Right lobe of liver (tissue), 4 donors: ENCODE results near the gene SLC12A9.

ENCODE experiments used
- POLR2A ChIP-seq: fragments of 450-650 bp; IDR thresholded peaks from one replicate; pipeline ENCODE4 v1.6.1; 2017; ENCODE audit warnings: antibody characterized with exemption, mild to moderate bottlenecking
- TF ChIP-seq, protein P1 (sequence below), 4 donors: fragments of 200-600 bp in 3 of 4; fragments of 450-650 bp in 1 of 4; IDR thresholded peaks; one replicate each; pipeline versions ENCODE4 v1.5.1 to v1.8.0; 2016 to 2022; ENCODE audit warnings: antibody characterized with exemption in 4 of 4, mild to moderate bottlenecking in 2 of 4
- donor health status: DM: no; HTN: no; CAD: no.
- donor health status: DM: no; HTN: no; CAD: no.
- donor health status: DM: no; HTN: yes; CAD: no.

DNA sequence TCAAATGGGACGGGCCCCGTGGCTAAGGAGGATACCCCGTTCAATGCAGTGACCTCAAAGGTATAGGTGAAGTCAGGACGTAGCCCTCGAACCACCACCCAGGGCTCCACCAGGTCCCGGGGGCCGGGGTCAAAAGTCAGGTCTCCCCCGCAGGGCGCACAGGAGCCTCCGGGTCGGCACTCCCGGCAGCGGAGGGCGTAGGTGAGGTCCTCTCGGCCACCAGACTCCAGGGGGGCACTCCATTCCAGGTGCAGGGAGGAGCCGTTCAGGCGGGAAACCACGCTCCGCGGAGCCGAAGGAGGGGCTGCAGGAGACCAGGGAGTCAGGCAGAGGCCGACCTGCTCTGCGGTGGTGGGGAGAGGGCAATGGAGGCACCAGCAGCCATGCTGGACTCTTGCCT lies 32.9 kb upstream of the SLC12A9 start:
- TF ChIP-seq, protein P1, sequence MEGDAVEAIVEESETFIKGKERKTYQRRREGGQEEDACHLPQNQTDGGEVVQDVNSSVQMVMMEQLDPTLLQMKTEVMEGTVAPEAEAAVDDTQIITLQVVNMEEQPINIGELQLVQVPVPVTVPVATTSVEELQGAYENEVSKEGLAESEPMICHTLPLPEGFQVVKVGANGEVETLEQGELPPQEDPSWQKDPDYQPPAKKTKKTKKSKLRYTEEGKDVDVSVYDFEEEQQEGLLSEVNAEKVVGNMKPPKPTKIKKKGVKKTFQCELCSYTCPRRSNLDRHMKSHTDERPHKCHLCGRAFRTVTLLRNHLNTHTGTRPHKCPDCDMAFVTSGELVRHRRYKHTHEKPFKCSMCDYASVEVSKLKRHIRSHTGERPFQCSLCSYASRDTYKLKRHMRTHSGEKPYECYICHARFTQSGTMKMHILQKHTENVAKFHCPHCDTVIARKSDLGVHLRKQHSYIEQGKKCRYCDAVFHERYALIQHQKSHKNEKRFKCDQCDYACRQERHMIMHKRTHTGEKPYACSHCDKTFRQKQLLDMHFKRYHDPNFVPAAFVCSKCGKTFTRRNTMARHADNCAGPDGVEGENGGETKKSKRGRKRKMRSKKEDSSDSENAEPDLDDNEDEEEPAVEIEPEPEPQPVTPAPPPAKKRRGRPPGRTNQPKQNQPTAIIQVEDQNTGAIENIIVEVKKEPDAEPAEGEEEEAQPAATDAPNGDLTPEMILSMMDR (IDR thresholded peaks at IDR 0.05) = no peak
- TF ChIP-seq POLR2A = no peak
